Cardiac ventricle fibroblast (primary cell): ENCODE measurements around the gene USP6NL. TPM values are rescaled to one million over a fixed set of nuclear protein-coding genes. Genes with fewer than 3 reads are reported as not detected.

ENCODE experiments used
- total RNA-seq: library from RNA; depleted of rRNA; stranded (reverse); fragments of >200 nt; gene quantifications from 2 replicates; pipeline ENCODE4 v1.2.3, GENCODE V29; 2015

The USP6NL gene
- total RNA-seq, result 7.7 and 7.8 TPM in 2 replicates

GRCh38 chr10:11611248-11612020 is at the start of gene USP6NL:
TSS of gene USP6NL (minus strand) at chr10:11611650. CDS start at chr10:11597634, 14,016 bp downstream.

Other genes starting within 250 kb of the USP6NL start
- 24.9 and 29.6 TPM in 2 replicates for gene ECHDC3, start 130.7 kb upstream of the USP6NL start, total RNA-seq
- 2.1 TPM in 2 replicates for gene PROSER2, start 211.7 kb upstream of the USP6NL start, total RNA-seq